IPS-20b (cell line): ENCODE data around the gene RNF181.
"Not testable (repeated sequence)": the region's sequence is repeated elsewhere in the genome, so short reads cannot be mapped to it uniquely, and the experiment has no call there.

ENCODE experiments used
- H3K27ac ChIP-seq: one replicate; pipeline ENCODE4 v1.5.1; 2013; ENCODE audit warnings: low read length
- H3K27me3 ChIP-seq: 2 replicates; pipeline ENCODE4 v1.6.1; 2013; ENCODE audit warnings: mild to moderate bottlenecking, low read length, inconsistent platforms; ENCODE audit not compliant: insufficient read depth
- H3K36me3 ChIP-seq: 2 replicates; pipeline ENCODE4 v1.6.1; 2013; ENCODE audit warnings: low read depth, mild to moderate bottlenecking, inconsistent platforms, low read length, moderate library complexity; ENCODE audit not compliant: insufficient read depth
- H3K4me1 ChIP-seq: 2 replicates; pipeline ENCODE4 v1.6.1; 2013; ENCODE audit warnings: mild to moderate bottlenecking, control low read depth, inconsistent platforms, low read length, moderate library complexity; ENCODE audit not compliant: insufficient read depth
- H3K4me3 ChIP-seq: 2 replicates; pipeline ENCODE4 v1.5.1; 2013; ENCODE audit warnings: mild to moderate bottlenecking, low read length, inconsistent platforms
- H3K9ac ChIP-seq: 2 replicates; pipeline ENCODE4 v1.6.1; 2013; ENCODE audit warnings: low read depth, mild to moderate bottlenecking, inconsistent platforms, low read length, moderate library complexity
- H3K9me3 ChIP-seq: 2 replicates; pipeline ENCODE4 v1.6.1; 2013; ENCODE audit warnings: mild to moderate bottlenecking, low read depth, low read length, inconsistent platforms; ENCODE audit not compliant: insufficient read depth

RNF181 gene

DNA sequence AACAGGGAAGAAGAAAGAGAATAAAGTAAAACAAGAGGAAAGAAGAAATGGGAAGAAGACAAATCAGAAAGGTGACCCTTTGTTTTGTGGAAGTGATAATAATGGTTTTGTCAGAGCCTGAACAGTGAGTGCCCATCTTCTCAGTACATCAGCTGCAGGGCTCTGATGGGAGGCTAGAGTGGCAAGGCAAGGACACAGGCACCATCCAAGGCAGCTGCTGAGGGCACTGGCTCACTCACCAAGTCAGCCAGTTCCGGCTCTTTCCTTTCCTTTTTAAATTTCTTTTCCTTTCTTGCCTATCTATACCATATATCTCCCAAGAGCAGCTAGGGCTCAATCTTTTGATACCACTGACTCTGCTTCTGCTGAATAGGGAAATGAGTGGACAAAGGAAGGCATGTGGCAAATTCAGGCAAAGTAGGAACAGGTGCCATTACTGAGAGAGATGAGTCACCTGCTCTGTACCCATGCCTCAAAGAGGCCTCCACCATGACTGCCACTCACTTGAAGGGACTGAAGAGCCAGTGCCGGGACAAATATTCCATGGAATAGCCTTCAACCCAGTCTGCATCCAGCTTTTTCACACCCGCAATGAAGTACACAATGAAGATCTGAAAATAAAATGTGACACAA, 40.4 kb upstream of the RNF181 start:
- Histone ChIP-seq H3K36me3 (peaks cover 80% of the 10 kb centered on the region), H3K9ac (no peak overlapping the region), H3K4me1 (peaks cover 4% of the 10 kb centered on the region; the same call in 1 of the 2 replicates), H3K9me3 (no peaks in the 10 kb centered on the region), H3K4me3 (no peak overlapping the region), H3K27me3 (no peaks in the 10 kb centered on the region), H3K27ac (no peak overlapping the region)

DNA sequence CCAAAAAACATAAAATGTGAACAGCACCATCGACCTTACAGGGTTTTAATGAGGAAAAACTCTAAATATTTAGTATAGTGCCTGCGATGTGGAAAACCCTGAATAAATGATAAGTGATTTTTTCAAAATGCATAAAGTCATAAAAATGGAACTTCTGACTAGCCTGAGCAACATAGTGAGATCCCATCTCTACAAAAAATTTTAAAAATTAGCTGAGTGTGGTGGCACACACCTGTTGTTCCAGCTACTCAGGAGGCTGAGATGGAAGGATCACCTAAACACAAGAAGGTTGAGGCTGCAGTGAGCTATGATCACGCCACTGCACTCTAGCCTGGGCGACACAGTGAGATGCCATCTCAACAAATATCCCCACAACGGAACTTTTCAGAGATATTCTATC, 38.4 kb upstream of the RNF181 start:
- Histone ChIP-seq H3K9ac (no peak overlapping the region), H3K4me3 (no peak overlapping the region), H3K36me3 (peaks cover 61% of the 10 kb centered on the region), H3K4me1 (peaks cover 5% of the 10 kb centered on the region; the same call in 1 of the 2 replicates), H3K27me3 (no peaks in the 10 kb centered on the region), H3K9me3 (no peaks in the 10 kb centered on the region), H3K27ac (no peak overlapping the region)

DNA sequence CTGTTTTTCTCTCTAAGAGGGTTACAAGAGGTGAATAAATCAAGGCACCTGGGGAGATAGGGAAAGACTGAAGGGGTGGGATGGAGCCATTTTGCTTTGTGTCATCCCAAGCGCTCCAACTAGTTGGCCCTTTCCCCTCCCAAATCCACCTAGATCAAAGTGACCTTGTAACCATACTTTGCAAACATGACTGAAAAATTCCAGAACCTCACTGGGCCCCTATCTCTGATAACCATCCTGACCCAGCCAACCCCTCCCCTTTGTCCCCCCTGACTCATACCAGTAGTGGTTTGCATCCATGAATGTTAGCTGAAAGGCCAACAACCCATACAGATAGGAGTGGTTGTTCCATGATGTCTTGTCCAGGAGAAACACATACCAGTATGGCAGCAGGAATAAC, 37.4 kb upstream of the RNF181 start:
- H3K9me3 ChIP-seq: no peaks in the 10 kb centered on the region
- H3K9ac ChIP-seq: no peak overlapping the region
- H3K4me1 ChIP-seq: peaks cover 5% of the 10 kb centered on the region; the same call in 1 of the 2 replicates
- H3K27ac ChIP-seq: no peak overlapping the region
- no peak overlapping the region for H3K4me3 ChIP-seq
- peaks cover 51% of the 10 kb centered on the region for H3K36me3 ChIP-seq
- no peaks in the 10 kb centered on the region for H3K27me3 ChIP-seq

- H3K27me3 ChIP-seq, H3K27ac ChIP-seq, H3K9me3 ChIP-seq, H3K4me1 ChIP-seq: not testable (repeated sequence)
- Histone ChIP-seq H3K4me3 (peak overlapping the region; percentile 86), H3K9ac (peak overlapping the region; percentile 75; the same call in 1 of the 2 replicates), H3K36me3 (peaks cover 30% of the 10 kb centered on the region)
Measured at GRCh38 chr2:85560403-85560726, 35.2 kb upstream of the RNF181 start.

- no peak overlapping the region for H3K27ac ChIP-seq
- H3K36me3 ChIP-seq: peaks cover 26% of the 10 kb centered on the region
- no peaks in the 10 kb centered on the region for H3K9me3 ChIP-seq
- H3K4me3 ChIP-seq: peak overlapping the region; percentile 86
- H3K4me1 ChIP-seq: peaks cover 5% of the 10 kb centered on the region; the same call in 1 of the 2 replicates
- peak overlapping the region; percentile 75; the same call in 1 of the 2 replicates for H3K9ac ChIP-seq
- no peaks in the 10 kb centered on the region for H3K27me3 ChIP-seq
Measured at GRCh38 chr2:85560812-85561279, 34.7 kb upstream of the RNF181 start.

DNA sequence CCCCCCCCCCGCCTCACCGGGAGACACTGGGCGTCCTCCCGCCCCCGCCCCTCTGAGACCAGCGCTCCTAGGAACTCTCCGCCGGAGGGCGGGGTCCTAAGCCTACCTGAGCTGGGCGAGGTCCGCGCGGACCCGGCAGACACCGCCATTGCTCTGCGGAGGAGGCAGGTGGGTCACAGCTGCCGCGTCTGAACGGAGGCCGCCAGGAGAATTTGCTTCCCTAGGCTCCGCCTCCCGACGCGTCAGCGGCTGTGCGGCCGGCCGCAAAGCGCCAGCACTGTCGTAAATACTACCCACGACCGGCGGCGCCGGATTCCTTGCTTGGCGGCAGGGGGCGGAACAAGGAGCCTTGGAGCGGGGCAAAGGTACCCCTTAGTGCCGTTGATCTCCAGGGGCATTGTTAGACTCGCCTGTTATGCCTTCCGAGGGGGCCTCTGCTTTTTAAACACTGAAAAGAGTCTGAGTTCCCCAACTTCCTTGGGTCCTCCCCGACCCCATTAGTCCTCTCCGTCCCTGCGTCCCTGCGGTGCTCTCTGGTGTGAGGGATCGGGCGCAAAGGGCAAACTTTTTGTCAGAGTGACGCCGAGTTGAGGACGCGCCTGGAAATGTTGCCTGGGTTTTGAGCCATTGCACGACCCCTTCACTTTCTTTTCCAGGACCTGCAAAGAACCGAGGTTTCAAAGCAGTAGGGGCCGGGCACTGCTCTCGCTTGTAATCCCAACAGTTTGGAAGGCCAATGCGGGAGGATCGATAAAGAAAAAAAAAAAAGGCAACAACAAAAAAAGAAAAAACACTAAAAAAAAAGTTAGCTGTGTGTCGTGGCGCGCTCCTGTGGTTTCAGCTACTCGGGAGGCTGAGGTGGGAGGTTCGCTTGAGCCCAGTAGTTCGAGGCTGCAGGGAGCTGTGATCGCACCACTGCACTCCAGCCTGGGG, 34.0 kb upstream of the RNF181 start, which contains the start of gene GGCX:
Gene GGCX, minus strand, starts transcription at position 214 of the 933 bp plus-strand sequence. Its CDS starts 65 bp downstream, at position 149.
- H3K36me3 ChIP-seq: peaks cover 19% of the 10 kb centered on the region
- no peaks in the 10 kb centered on the region for H3K9me3 ChIP-seq
- peak within 1 kb of the TSS; percentile 89 for H3K27ac ChIP-seq
- peak within 1 kb of the TSS; percentile 95 for H3K9ac ChIP-seq
- H3K4me3 ChIP-seq: peak within 1 kb of the TSS; percentile 86
- peaks cover 5% of the 10 kb centered on the region; the same call in 1 of the 2 replicates for H3K4me1 ChIP-seq
- no peaks in the 10 kb centered on the region for H3K27me3 ChIP-seq

DNA sequence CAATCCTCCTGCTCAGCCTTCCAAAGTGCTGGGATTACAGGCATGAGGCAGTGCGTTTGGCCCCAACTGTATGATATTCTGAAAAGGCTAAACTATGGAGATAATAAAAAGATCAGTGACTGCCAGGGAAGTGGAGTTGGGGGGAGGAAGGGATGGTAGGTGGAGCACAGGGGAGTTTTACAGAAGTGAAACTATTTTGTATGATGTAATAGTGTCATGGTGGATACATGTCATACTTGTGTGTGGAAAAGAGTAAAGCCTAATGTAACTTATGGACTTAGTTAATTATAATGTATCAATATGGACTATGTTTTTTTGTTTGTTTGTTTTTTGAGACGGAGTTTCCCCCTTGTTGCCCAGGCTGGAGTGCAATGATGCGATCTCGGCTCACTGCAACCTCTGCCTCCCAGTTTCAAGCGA, 31.4 kb upstream of the RNF181 start:
- H3K36me3 ChIP-seq: no peaks in the 10 kb centered on the region
- H3K27ac ChIP-seq: no peak overlapping the region
- no peaks in the 10 kb centered on the region for H3K9me3 ChIP-seq
- peaks cover 5% of the 10 kb centered on the region; the same call in 1 of the 2 replicates for H3K4me1 ChIP-seq
- peaks cover 5% of the 10 kb centered on the region for H3K27me3 ChIP-seq
- no peak overlapping the region for H3K9ac ChIP-seq
- H3K4me3 ChIP-seq: no peak overlapping the region

DNA sequence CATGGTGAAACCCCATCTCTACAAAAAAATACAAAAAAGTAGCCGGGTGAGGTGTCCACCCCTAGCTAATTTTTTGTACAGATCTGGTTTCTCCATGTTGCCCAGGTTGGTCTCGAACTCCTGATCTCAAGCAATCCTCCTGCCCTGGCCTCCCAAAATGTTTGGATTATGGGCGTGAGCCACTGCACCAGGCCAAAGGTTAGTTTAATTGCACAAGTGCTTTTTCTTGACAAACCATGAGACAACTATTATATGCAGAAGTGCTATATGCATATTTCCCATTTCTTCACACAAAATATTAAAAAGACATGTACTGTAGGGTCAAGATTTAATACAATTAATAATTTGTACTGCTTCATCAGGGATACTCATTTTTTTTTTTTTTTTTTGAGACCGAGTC, 29.3 kb upstream of the RNF181 start:
- no peaks in the 10 kb centered on the region for H3K9me3 ChIP-seq
- H3K9ac ChIP-seq: no peak overlapping the region
- no peaks in the 10 kb centered on the region for H3K36me3 ChIP-seq
- no peaks in the 10 kb centered on the region for H3K4me1 ChIP-seq
- H3K27ac ChIP-seq: no peak overlapping the region
- peaks cover 26% of the 10 kb centered on the region for H3K27me3 ChIP-seq
- H3K4me3 ChIP-seq: no peak overlapping the region

DNA sequence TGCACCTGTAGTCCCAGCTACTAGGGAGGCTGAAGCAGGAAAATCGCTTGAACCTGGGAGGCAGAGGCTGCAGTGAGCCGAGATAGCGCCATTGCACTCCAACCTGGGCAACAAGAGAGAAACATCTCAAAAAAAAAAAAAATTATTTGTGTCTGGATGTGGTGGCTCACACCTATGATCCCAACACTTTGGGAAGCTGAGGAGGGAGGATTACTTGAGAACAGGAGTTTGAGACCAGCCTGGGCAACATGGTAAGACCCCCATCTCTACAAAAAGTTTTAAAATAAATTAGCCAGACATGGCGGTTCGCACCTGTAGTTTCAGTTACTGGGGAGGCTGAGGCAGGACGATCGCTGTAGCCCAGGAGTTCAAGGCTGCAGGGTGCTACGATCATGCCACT, 19.8 kb upstream of the RNF181 start:
- Histone ChIP-seq H3K4me3 (no peak overlapping the region), H3K9ac (no peak overlapping the region), H3K27ac (no peak overlapping the region), H3K9me3 (no peaks in the 10 kb centered on the region), H3K27me3 (peaks cover 27% of the 10 kb centered on the region), H3K36me3 (no peaks in the 10 kb centered on the region), H3K4me1 (peaks cover 5% of the 10 kb centered on the region; the same call in 1 of the 2 replicates)

DNA sequence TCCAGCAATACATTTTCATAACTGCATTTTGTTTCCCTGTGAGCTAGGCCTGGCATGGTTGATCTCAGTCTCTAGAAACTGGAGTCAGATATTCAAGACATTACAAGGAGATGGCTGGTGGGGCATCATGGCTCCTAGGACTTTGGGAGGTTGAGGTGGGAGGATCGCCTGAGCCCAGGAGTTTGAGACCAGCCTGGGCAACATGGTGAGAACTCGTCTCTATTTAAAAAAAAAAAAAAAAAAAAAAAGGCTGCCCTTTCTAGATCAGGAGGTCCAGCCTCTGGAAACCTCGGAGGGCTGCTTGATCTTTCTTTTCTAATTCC, 18.5 kb upstream of the RNF181 start:
- Histone ChIP-seq H3K9ac (no peak overlapping the region), H3K4me1 (peaks cover 5% of the 10 kb centered on the region; the same call in 1 of the 2 replicates), H3K36me3 (peaks cover 4% of the 10 kb centered on the region; the same call in 1 of the 2 replicates), H3K27me3 (peaks cover 15% of the 10 kb centered on the region), H3K4me3 (peak overlapping the region; percentile 73; the same call in 1 of the 2 replicates), H3K9me3 (no peaks in the 10 kb centered on the region), H3K27ac (no peak overlapping the region)

DNA sequence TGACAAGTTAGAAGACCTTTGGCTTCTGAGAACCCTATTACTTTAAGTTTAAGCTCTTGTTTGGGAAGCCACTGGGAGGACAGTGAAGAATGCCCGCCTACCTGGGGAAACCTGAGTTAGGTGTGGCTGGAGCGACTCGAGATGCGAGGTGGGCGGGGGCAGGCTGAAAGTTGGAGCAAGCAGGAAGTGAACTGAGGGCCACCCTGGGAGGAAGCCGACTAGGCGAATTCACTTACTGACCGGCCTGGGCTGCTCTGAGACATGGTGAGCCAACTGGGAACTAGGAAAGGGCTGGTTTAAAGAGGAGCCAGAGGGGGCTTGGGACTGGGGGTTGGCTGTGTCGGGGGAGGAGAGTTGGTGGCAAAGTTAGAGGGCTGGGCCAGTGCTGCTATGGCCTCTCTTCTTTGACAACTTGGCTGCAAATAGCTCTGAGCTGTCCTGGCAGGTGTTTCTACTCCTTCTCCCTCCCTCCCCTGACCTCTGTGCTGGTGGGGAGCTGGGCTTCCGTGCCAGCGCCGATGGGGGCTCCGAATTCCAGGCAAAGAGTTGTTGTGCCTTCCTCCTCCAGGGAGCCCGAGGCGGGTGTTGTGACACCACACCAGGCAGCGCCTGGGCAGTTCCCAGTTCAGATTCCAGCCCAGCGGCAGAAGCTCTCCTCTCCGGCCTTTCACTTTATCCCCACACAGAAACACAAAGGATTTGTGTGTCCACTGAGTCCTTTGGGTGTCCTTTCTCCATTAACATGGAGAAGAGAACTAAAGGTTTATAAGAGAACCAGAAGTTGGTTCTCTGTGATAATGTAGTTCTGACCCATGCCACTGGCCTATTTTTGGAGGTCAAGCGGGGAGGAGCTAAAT, 17.9 kb upstream of the RNF181 start, which contains the start of gene VAMP8:
Gene VAMP8, plus strand, starts transcription at position 201 of the 857 bp plus-strand sequence. Its CDS starts 61 bp downstream, at position 262.
- Histone ChIP-seq H3K27ac (no peak within 1 kb of the TSS), H3K36me3 (peaks cover 4% of the 10 kb centered on the region; the same call in 1 of the 2 replicates), H3K4me3 (peak within 1 kb of the TSS; percentile 73), H3K4me1 (peaks cover 5% of the 10 kb centered on the region; the same call in 1 of the 2 replicates), H3K9ac (peak within 1 kb of the TSS; percentile 66; the same call in 1 of the 2 replicates), H3K9me3 (no peaks in the 10 kb centered on the region), H3K27me3 (peaks cover 9% of the 10 kb centered on the region)
